Hepatocyte (in vitro differentiated cells): ENCODE data around the gene MKI67.

Experiments
- CTCF ChIP-seq: fragments of 200-600 bp; sonication (generic); IDR thresholded peaks from 2 replicates; pipeline ENCODE4 v1.5.1; 2016; ENCODE audit warnings: antibody characterized with exemption, mild to moderate bottlenecking; ENCODE audit not compliant: poor library complexity
- EZH2 ChIP-seq: fragments of 200-600 bp; sonication (generic); IDR thresholded peaks from 2 replicates; pipeline ENCODE4 v1.6.1; 2016; ENCODE audit warnings: antibody characterized with exemption, mild to moderate bottlenecking, borderline replicate concordance
- EZH2phosphoT487 ChIP-seq: fragments of 200-600 bp; sonication (generic); IDR thresholded peaks from one replicate; pipeline ENCODE4 v1.6.1; 2018; ENCODE audit warnings: antibody characterized with exemption, mild to moderate bottlenecking, low read depth, moderate library complexity; ENCODE audit not compliant: unreplicated experiment, severe bottlenecking

- no peak for TF ChIP-seq CTCF
- TF ChIP-seq EZH2 = no peak
- no peak for TF ChIP-seq EZH2phosphoT487
Observed at GRCh38 chr10:128109707-128110106, 16.5 kb downstream of the MKI67 start.
